ENCODE results near the gene CRYBA2. TPM values are rescaled to one million over a fixed set of nuclear protein-coding genes. Genes with fewer than 3 reads are reported as not detected.

Gene CRYBA2
- total RNA-seq, 1 donor from 2014 or later: not detected

GRCh38 chr2:219026946-219027345 lies 33.7 kb upstream of the CRYBA2 start:
- TF ChIP-seq CTCF (IDR thresholded peaks at IDR 0.05; ENCODE audit: borderline replicate concordance): no peak
- DNase-seq: no peak
- Histone ChIP-seq H3K36me3 (no peaks in the 10 kb centered on the region), H3K4me3 (no peak overlapping the region), H3K27ac (replicated peaks) (no peak overlapping the region), H3K9me3 (replicated peaks) (no peaks in the 10 kb centered on the region), H3K4me1 (no peaks in the 10 kb centered on the region), H3K27me3 (ENCODE audit: low read depth) (peaks cover 88% of the 10 kb centered on the region)
- intact Hi-C loops (cut with micrococcal nuclease): no loop called here

GRCh38 chr2:219025637-219026585 lies 32.7 kb upstream of the CRYBA2 start:
- TF ChIP-seq CTCF (IDR thresholded peaks at IDR 0.05; ENCODE audit: borderline replicate concordance): no peak
- Histone ChIP-seq H3K4me1 (no peaks in the 10 kb centered on the region), H3K9me3 (replicated peaks) (no peaks in the 10 kb centered on the region), H3K27me3 (ENCODE audit: low read depth) (peaks cover 86% of the 10 kb centered on the region), H3K36me3 (no peaks in the 10 kb centered on the region), H3K27ac (replicated peaks) (no peak overlapping the region), H3K4me3 (no peak overlapping the region)
- intact Hi-C loops (cut with micrococcal nuclease): no loop called here
- no peak for DNase-seq

GRCh38 chr2:219024059-219024458 lies 30.8 kb upstream of the CRYBA2 start:
- TF ChIP-seq CTCF (IDR thresholded peaks at IDR 0.05; ENCODE audit: borderline replicate concordance): no peak
- no peaks in the 10 kb centered on the region for H3K9me3 ChIP-seq (replicated peaks)
- intact Hi-C loops (cut with micrococcal nuclease): no loop called here

GRCh38 chr2:219023045-219023605 lies 29.9 kb upstream of the CRYBA2 start:
- no peaks in the 10 kb centered on the region for H3K36me3 ChIP-seq
- DNase-seq: no peak
- H3K27ac ChIP-seq (replicated peaks): no peak overlapping the region
- H3K27me3 ChIP-seq (ENCODE audit: low read depth): peaks cover 84% of the 10 kb centered on the region
- TF ChIP-seq CTCF (IDR thresholded peaks at IDR 0.05; ENCODE audit: borderline replicate concordance): no peak
- H3K4me3 ChIP-seq: no peak overlapping the region
- intact Hi-C loops (cut with micrococcal nuclease): no loop called here
- no peaks in the 10 kb centered on the region for H3K4me1 ChIP-seq
- H3K9me3 ChIP-seq (replicated peaks): no peaks in the 10 kb centered on the region

More at GRCh38 chr2:219024059-219024458, 30.8 kb upstream of the CRYBA2 start:
- H3K4me3 ChIP-seq: no peak overlapping the region
- DNase-seq: no peak
- H3K27ac ChIP-seq (replicated peaks): no peak overlapping the region
- H3K36me3 ChIP-seq: no peaks in the 10 kb centered on the region
- H3K27me3 ChIP-seq (ENCODE audit: low read depth): peaks cover 84% of the 10 kb centered on the region
- no peaks in the 10 kb centered on the region for H3K4me1 ChIP-seq

- DNase-seq: no peak
- peaks cover 84% of the 10 kb centered on the region for H3K27me3 ChIP-seq (ENCODE audit: low read depth)
- H3K9me3 ChIP-seq (replicated peaks): no peaks in the 10 kb centered on the region
- intact Hi-C loops (cut with micrococcal nuclease): no loop called here
- no peaks in the 10 kb centered on the region for H3K36me3 ChIP-seq
- H3K4me3 ChIP-seq: no peak overlapping the region
- no peak overlapping the region for H3K27ac ChIP-seq (replicated peaks)
- H3K4me1 ChIP-seq: no peaks in the 10 kb centered on the region
- TF ChIP-seq CTCF (IDR thresholded peaks at IDR 0.05; ENCODE audit: borderline replicate concordance): no peak
Measured at GRCh38 chr2:219022616-219023015, 29.4 kb upstream of the CRYBA2 start.

Data from left ventricle myocardium inferior (tissue), 1 donor.